Liver (tissue), 3 donors: ENCODE data around the gene PHIP.

Source experiments
- ATF3 ChIP-seq: IDR thresholded peaks from 2 replicates; pipeline ENCODE4 v1.6.1; 2016; ENCODE audit warnings: antibody characterized with exemption
- EGR1 ChIP-seq, 2 donors: IDR thresholded peaks; 2 replicates each; pipeline ENCODE4 v1.6.1; 2016 to 2018; ENCODE audit warnings: antibody characterized with exemption in 2 of 2, low read depth in 2 of 2
- GABPA ChIP-seq, 2 donors: IDR thresholded peaks in 1 of 2; conservative IDR thresholded peaks in 1 of 2; 2 replicates each; pipeline ENCODE4 v1.6.1; 2016; ENCODE audit warnings: antibody characterized with exemption in 2 of 2, mild to moderate bottlenecking in 1 of 2, moderate library complexity in 1 of 2
- HNF4G ChIP-seq: IDR thresholded peaks from 2 replicates; pipeline ENCODE4 v1.6.1; 2016; ENCODE audit warnings: antibody characterized with exemption
- JUND ChIP-seq, 2 donors: IDR thresholded peaks; 2 replicates each; pipeline ENCODE4 v1.6.1; 2016; ENCODE audit warnings: antibody characterized with exemption in 2 of 2
- MAX ChIP-seq: IDR thresholded peaks from 2 replicates; pipeline ENCODE4 v1.6.1; 2016; ENCODE audit warnings: antibody characterized with exemption
- RAD21 ChIP-seq, 2 donors: IDR thresholded peaks; 2 replicates each; pipeline ENCODE4 v1.6.1; 2016; ENCODE audit warnings: antibody characterized with exemption in 2 of 2, mild to moderate bottlenecking in 2 of 2
- SP1 ChIP-seq: IDR thresholded peaks from 2 replicates; pipeline ENCODE4 v1.6.1; 2018; ENCODE audit warnings: antibody characterized with exemption, mild to moderate bottlenecking
- TAF1 ChIP-seq: conservative IDR thresholded peaks from 2 replicates; pipeline ENCODE4 v1.6.1; 2016; ENCODE audit warnings: antibody characterized with exemption, mild to moderate bottlenecking
- YY1 ChIP-seq: IDR thresholded peaks from 2 replicates; pipeline ENCODE4 v1.6.1; 2016; ENCODE audit warnings: antibody characterized with exemption, mild to moderate bottlenecking
- ZBTB33 ChIP-seq: IDR thresholded peaks from 2 replicates; pipeline ENCODE4 v1.6.1; 2016; ENCODE audit warnings: antibody characterized with exemption
- TF ChIP-seq, protein P1 (sequence below): fragments of 150-350 bp; IDR thresholded peaks from 2 replicates; pipeline ENCODE4 v1.5.1; 2017; ENCODE audit warnings: improper control_type of control experiment, low read depth, low read length; ENCODE audit not compliant: missing input control
- TF ChIP-seq, protein P2 (sequence below): IDR thresholded peaks from 2 replicates; pipeline ENCODE4 v1.6.1; 2016; ENCODE audit warnings: antibody characterized with exemption, mild to moderate bottlenecking
- donor health status: healthy.
- donor health status: healthy.

DNA sequence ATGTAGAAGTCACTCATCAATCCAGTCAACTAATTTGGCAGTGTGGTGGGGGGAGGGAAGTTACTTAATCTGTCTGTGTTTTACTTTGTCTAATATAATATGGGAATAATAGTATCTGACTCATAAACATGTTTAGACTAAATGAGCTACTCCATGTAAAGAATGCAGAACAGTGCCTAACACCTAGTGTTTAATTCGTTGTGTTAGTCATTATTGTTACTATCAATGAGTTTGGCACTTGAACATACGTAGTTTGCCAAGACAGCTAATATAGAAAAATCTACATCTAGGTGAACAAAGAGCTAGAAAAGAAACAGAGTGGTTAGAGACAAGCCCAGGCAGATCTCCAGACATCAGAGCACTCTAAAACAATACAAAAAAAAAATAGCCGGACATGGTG, 161.6 kb downstream of the PHIP start:
- TF ChIP-seq, protein P1, sequence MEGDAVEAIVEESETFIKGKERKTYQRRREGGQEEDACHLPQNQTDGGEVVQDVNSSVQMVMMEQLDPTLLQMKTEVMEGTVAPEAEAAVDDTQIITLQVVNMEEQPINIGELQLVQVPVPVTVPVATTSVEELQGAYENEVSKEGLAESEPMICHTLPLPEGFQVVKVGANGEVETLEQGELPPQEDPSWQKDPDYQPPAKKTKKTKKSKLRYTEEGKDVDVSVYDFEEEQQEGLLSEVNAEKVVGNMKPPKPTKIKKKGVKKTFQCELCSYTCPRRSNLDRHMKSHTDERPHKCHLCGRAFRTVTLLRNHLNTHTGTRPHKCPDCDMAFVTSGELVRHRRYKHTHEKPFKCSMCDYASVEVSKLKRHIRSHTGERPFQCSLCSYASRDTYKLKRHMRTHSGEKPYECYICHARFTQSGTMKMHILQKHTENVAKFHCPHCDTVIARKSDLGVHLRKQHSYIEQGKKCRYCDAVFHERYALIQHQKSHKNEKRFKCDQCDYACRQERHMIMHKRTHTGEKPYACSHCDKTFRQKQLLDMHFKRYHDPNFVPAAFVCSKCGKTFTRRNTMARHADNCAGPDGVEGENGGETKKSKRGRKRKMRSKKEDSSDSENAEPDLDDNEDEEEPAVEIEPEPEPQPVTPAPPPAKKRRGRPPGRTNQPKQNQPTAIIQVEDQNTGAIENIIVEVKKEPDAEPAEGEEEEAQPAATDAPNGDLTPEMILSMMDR = no peak
- TF ChIP-seq SP1 (no peak), EGR1 (IDR thresholded peaks at IDR 0.05; ENCODE audit: low read depth in 2 of 2) (no peak), JUND (IDR thresholded peaks at IDR 0.05) (no peak), YY1 (no peak), RAD21 (IDR thresholded peaks at IDR 0.05) (no peak), TAF1 (no peak), ZBTB33 (no peak), MAX (no peak), ATF3 (no peak), HNF4G (no peak), GABPA (IDR thresholded peaks at IDR 0.05 in 1 of 2, conservative IDR thresholded peaks at IDR 0.05 in 1 of 2) (no peak)
- TF ChIP-seq, protein P2, sequence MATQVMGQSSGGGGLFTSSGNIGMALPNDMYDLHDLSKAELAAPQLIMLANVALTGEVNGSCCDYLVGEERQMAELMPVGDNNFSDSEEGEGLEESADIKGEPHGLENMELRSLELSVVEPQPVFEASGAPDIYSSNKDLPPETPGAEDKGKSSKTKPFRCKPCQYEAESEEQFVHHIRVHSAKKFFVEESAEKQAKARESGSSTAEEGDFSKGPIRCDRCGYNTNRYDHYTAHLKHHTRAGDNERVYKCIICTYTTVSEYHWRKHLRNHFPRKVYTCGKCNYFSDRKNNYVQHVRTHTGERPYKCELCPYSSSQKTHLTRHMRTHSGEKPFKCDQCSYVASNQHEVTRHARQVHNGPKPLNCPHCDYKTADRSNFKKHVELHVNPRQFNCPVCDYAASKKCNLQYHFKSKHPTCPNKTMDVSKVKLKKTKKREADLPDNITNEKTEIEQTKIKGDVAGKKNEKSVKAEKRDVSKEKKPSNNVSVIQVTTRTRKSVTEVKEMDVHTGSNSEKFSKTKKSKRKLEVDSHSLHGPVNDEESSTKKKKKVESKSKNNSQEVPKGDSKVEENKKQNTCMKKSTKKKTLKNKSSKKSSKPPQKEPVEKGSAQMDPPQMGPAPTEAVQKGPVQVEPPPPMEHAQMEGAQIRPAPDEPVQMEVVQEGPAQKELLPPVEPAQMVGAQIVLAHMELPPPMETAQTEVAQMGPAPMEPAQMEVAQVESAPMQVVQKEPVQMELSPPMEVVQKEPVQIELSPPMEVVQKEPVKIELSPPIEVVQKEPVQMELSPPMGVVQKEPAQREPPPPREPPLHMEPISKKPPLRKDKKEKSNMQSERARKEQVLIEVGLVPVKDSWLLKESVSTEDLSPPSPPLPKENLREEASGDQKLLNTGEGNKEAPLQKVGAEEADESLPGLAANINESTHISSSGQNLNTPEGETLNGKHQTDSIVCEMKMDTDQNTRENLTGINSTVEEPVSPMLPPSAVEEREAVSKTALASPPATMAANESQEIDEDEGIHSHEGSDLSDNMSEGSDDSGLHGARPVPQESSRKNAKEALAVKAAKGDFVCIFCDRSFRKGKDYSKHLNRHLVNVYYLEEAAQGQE = no peak
